ENCODE measurements around the gene MBD3L2.

GRCh38 chr19:7099597-7099921 lies 50.4 kb downstream of the MBD3L2 start:
- TF ChIP-seq CTCF (IDR thresholded peaks at IDR 0.05; ENCODE audit: poor library complexity) (no peak), EZH2 (IDR thresholded peaks at IDR 0.05; ENCODE audit: borderline replicate concordance) (no peak)
